Keratinocyte (primary cell): Measurements from ENCODE around the gene MYH15. TPM values are rescaled to one million over a fixed set of nuclear protein-coding genes. Genes with fewer than 3 reads are reported as not detected.

ENCODE experiments used
- DNase-seq: peaks from one replicate; pipeline ENCODE4 v3.0.0-alpha.2; 2011; ENCODE audit warnings: low read depth, missing footprints, low spot score
- FAIRE-seq: peaks from 2 replicates; lab custom pipeline; 2011; peaks lifted over from hg19 to GRCh38; lab: Jason Lieb, UNC
- H2AFZ ChIP-seq: 2 replicates; pipeline ENCODE4 v1.6.0; 2012; ENCODE audit warnings: low read length, control low read depth, inconsistent platforms; ENCODE audit not compliant: control insufficient read depth
- H3K27ac ChIP-seq: 2 replicates; pipeline ENCODE4 v1.5.1; 2011; ENCODE audit warnings: low read length; ENCODE audit not compliant: control insufficient read depth, insufficient read depth
- H3K27me3 ChIP-seq: 3 replicates; pipeline ENCODE4 v1.6.0; 2011; ENCODE audit warnings: low read length; ENCODE audit not compliant: control insufficient read depth, insufficient read depth; ENCODE audit errors: extremely low read depth
- H3K36me3 ChIP-seq, 2 experiments: 2 replicates in 1 of 2; 3 replicates in 1 of 2; pipeline ENCODE4 v1.5.1; 2011; ENCODE audit warnings: low read length in 2 of 2, mild to moderate bottlenecking in 1 of 2; ENCODE audit not compliant: control insufficient read depth in 2 of 2, insufficient read depth in 2 of 2; ENCODE audit errors: extremely low read depth in 1 of 2
- H3K4me1 ChIP-seq: 3 replicates; pipeline ENCODE4 v1.5.1; 2011; ENCODE audit warnings: low read length; ENCODE audit not compliant: control insufficient read depth, insufficient read depth; ENCODE audit errors: extremely low read depth
- H3K4me2 ChIP-seq: 3 replicates; pipeline ENCODE4 v1.6.0; 2011; ENCODE audit warnings: low read depth, low read length; ENCODE audit not compliant: control insufficient read depth, insufficient read depth; ENCODE audit errors: extremely low read depth
- H3K4me3 ChIP-seq, 3 experiments: fragments of 200-600 bp in 1 of 3; sonication (generic) in 1 of 3; 2 replicates in 2 of 3; 3 replicates in 1 of 3; pipeline ENCODE4 v1.5.1; 2011 to 2016; ENCODE audit warnings: low read length in 3 of 3, mild to moderate bottlenecking in 3 of 3, control low read depth in 2 of 3, inconsistent platforms in 1 of 3, low read depth in 1 of 3, mixed read lengths in 1 of 3, mixed run types in 1 of 3, moderate library complexity in 1 of 3; ENCODE audit not compliant: control insufficient read depth in 2 of 3, insufficient read depth in 2 of 3; ENCODE audit errors: extremely low read depth in 1 of 3
- H3K79me2 ChIP-seq: 2 replicates; pipeline ENCODE4 v1.6.0; 2012; ENCODE audit warnings: low read length; ENCODE audit not compliant: control insufficient read depth, insufficient read depth
- H3K9ac ChIP-seq: 3 replicates; pipeline ENCODE4 v1.6.0; 2011; ENCODE audit warnings: low read length; ENCODE audit not compliant: control insufficient read depth, insufficient read depth; ENCODE audit errors: extremely low read depth
- H3K9me1 ChIP-seq: 3 replicates; pipeline ENCODE4 v1.6.0; 2011; ENCODE audit warnings: low read length; ENCODE audit not compliant: control insufficient read depth, insufficient read depth; ENCODE audit errors: extremely low read depth
- H3K9me3 ChIP-seq: 2 replicates; pipeline ENCODE4 v1.5.1; 2012; ENCODE audit warnings: low read depth, low read length; ENCODE audit not compliant: control insufficient read depth
- H4K20me1 ChIP-seq: 3 replicates; pipeline ENCODE4 v1.6.0; 2011; ENCODE audit warnings: low read length; ENCODE audit not compliant: control insufficient read depth, insufficient read depth; ENCODE audit errors: extremely low read depth
- EZH2 ChIP-seq: IDR thresholded peaks from one replicate; pipeline ENCODE4 v1.6.1; 2012; ENCODE audit warnings: inconsistent platforms, mild to moderate bottlenecking, low read length, moderate library complexity
- dilution Hi-C: fragments of 300-500 bp; cut with MboI; formaldehyde crosslinking; loops from one replicate; pipeline ENCODE4 v1.7.0; 2020; ENCODE audit warnings: low sequenced_read_pairs; ENCODE audit not compliant: extremely low pct_ligation_motif_present
- polyA plus RNA-seq, 5 experiments: library from polyadenylated mRNA; depleted of rRNA in 3 of 5; stranded (reverse) in 3 of 5; stranded (forward) in 1 of 5; unstranded in 1 of 5; fragments of >200 nt; gene quantifications; 1 replicate in 1 of 5; 2 replicates in 3 of 5; 3 replicates in 1 of 5; pipeline versions ENCODE4 v1.2.1 to v1.2.3, GENCODE V29; 2011 to 2012; ENCODE audit warnings: missing spikeins in 2 of 5, low read depth in 1 of 5, low replicate concordance in 1 of 5
- TF ChIP-seq, protein P1 (sequence below), 3 experiments: IDR thresholded peaks in 1 of 3; conservative IDR thresholded peaks in 1 of 3; optimal IDR thresholded peaks in 1 of 3; 2 replicates in 2 of 3; 3 replicates in 1 of 3; pipeline versions ENCODE3 to v1.5.1; 2011; ENCODE audit warnings: low read length in 3 of 3, mild to moderate bottlenecking in 3 of 3, moderate library complexity in 2 of 3, control low read depth in 1 of 3, inconsistent platforms in 1 of 3; ENCODE audit not compliant: insufficient read depth in 2 of 3; ENCODE audit errors: extremely low read depth in 1 of 3

Gene MYH15
- polyA plus RNA-seq, 1 donor (not counting 4 experiments of a cell fraction or from before 2014, with no cell fraction given), result 0.87 TPM

DNA sequence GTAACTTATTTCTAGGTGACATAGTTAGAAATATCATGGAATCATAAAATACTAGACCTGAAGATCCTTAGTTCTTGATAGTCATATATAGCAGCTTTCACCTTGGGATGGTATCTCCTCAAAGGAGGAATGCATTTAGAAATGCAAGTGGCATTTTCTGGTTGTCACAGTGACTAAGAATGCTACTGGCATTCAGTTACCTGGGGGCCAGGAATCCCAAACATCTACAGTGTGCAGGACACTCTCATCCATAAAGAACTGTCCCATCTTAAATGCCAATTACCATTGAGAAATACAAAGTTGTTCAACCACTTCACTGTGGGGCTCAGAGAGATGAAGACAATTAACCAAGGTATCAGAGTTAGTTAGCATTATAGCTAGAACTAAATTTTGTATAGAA, 36.7 kb downstream of the MYH15 start:
- H2AFZ ChIP-seq, result no peak overlapping the region
- H4K20me1 ChIP-seq, result no peaks in the 10 kb centered on the region
- no peak for DNase-seq
- H3K79me2 ChIP-seq, result no peaks in the 10 kb centered on the region
- no peak overlapping the region for H3K27ac ChIP-seq
- no peak overlapping the region for H3K4me3 ChIP-seq
- no peaks in the 10 kb centered on the region for H3K9me3 ChIP-seq
- H3K36me3 ChIP-seq, result no peaks in the 10 kb centered on the region
- dilution Hi-C loops, result no loop called here
- no peak overlapping the region for H3K4me2 ChIP-seq
- no peak overlapping the region for H3K9ac ChIP-seq
- no peak for FAIRE-seq
- peaks cover 26% of the 10 kb centered on the region for H3K4me1 ChIP-seq
- no peak for TF ChIP-seq EZH2
- TF ChIP-seq, protein P1, sequence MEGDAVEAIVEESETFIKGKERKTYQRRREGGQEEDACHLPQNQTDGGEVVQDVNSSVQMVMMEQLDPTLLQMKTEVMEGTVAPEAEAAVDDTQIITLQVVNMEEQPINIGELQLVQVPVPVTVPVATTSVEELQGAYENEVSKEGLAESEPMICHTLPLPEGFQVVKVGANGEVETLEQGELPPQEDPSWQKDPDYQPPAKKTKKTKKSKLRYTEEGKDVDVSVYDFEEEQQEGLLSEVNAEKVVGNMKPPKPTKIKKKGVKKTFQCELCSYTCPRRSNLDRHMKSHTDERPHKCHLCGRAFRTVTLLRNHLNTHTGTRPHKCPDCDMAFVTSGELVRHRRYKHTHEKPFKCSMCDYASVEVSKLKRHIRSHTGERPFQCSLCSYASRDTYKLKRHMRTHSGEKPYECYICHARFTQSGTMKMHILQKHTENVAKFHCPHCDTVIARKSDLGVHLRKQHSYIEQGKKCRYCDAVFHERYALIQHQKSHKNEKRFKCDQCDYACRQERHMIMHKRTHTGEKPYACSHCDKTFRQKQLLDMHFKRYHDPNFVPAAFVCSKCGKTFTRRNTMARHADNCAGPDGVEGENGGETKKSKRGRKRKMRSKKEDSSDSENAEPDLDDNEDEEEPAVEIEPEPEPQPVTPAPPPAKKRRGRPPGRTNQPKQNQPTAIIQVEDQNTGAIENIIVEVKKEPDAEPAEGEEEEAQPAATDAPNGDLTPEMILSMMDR (optimal IDR thresholded peaks at IDR 0.05 in 1 of 3, IDR thresholded peaks at IDR 0.05 in 1 of 3, conservative IDR thresholded peaks at IDR 0.05 in 1 of 3; ENCODE audit: extremely low read depth in 1 of 3, insufficient read depth in 2 of 3, low read length in 3 of 3), result no peak
- no peaks in the 10 kb centered on the region for H3K27me3 ChIP-seq
- H3K9me1 ChIP-seq, result no peaks in the 10 kb centered on the region

DNA sequence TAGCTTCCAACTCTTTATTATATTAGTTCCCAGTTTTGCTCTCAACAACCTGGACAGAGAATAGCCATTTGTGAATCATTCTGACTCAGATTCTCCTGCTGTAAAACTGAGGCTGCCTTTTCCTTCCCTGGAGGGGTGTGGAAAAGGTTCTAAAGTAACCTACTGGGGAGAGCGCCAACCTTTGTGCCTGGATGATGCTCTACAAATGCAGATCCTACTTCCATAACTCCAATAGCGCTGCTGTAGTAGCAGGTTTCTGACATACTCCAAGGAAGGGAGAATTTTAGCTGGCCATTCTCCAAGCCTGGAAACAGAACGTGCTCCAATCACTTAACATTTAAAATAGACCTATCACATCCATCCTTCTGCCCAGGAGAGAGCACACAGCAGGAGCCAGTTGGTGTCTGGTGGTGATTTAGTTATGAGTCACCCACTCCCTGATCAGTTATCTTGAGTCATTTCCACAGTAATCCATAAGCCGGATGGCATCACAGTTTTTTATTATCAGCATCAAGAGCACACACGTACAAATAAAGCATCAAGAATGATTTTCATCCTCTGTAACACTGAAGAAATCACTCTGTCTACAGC, 38.3 kb downstream of the MYH15 start:
- DNase-seq (peak; percentile 77), FAIRE-seq (peak; percentile 98)
- TF ChIP-seq EZH2, result no peak
- TF ChIP-seq, protein P1 (optimal IDR thresholded peaks at IDR 0.05 in 1 of 3, IDR thresholded peaks at IDR 0.05 in 1 of 3, conservative IDR thresholded peaks at IDR 0.05 in 1 of 3; ENCODE audit: extremely low read depth in 1 of 3, insufficient read depth in 2 of 3, low read length in 3 of 3), result no peak
- no peaks in the 10 kb centered on the region for H4K20me1 ChIP-seq
- H3K4me2 ChIP-seq, result peak overlapping the region; percentile 73
- no peaks in the 10 kb centered on the region for H3K79me2 ChIP-seq
- H2AFZ ChIP-seq, result peak overlapping the region; percentile 59
- no peaks in the 10 kb centered on the region for H3K27me3 ChIP-seq
- dilution Hi-C loops, result no loop called here
- H3K9me1 ChIP-seq, result no peaks in the 10 kb centered on the region
- peak overlapping the region in 2 of 3 experiments; percentile 17 to 29 for H3K4me3 ChIP-seq
- H3K4me1 ChIP-seq, result peaks cover 26% of the 10 kb centered on the region
- peak overlapping the region; percentile 7 for H3K9ac ChIP-seq
- H3K9me3 ChIP-seq, result no peaks in the 10 kb centered on the region
- H3K27ac ChIP-seq, result peak overlapping the region; percentile 61
- no peaks in the 10 kb centered on the region for H3K36me3 ChIP-seq
